Measurements from ENCODE around the gene CPN2. TPM values are rescaled to one million over a fixed set of nuclear protein-coding genes. Genes with fewer than 3 reads are reported as not detected.

Gene CPN2
- total RNA-seq: not detected in 2 replicates

DNA sequence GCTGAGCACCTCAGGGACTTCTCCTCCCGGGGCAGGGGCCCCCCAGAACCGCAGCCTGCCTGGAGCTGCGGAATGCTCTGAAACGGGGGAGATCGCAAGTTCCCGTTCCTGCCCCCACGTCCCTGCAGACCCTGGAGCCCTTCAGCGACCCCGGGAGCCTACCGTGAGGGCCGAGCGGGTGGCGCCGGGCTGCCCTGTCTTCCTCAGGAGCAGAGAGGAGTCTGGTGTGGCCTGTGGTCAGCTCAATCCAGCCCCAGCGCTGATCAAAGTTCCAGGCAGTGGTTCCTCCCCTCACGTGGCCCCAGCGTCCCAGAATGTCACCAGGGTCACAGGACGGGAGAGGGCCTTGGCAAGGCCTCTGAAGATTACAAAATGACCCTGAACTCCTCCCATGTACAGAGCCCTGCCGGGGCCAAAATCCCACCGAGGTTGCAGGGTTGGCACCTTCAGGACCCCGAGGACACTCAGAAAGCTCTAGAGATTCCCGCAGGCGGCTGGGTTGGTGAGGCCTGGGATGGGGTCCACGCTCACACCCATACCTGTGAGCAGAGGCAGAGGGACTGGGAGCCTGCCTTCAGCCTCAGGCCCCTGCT, at the start of gene CPN2:
Gene CPN2, minus strand, starts transcription at position 249 of the 593 bp plus-strand sequence. CDS start 8,626 bp downstream, outside the sequence.
- intact Hi-C loops (cut with micrococcal nuclease): no loop called here

- intact Hi-C loops (cut with micrococcal nuclease): loop anchor here (2.0 to 5.0 kb wide), 4 partner anchors 252 to 807 kb away; partner anchors contain the start of gene OPA1
Observed at GRCh38 chr3:194399874-194400411, 48.8 kb upstream of the CPN2 start.

- intact Hi-C loops (cut with micrococcal nuclease): loop anchor here (2.0 to 5.0 kb wide), 3 partner anchors 253 to 806 kb away; partner anchors contain the start of gene OPA1
Observed at GRCh38 chr3:194399166-194399565, 48.0 kb upstream of the CPN2 start, which contains the start of gene GP5. Gene GP5 (minus strand): TSS chr3:194399266. CDS start chr3:194398282, 984 bp downstream.

DNA sequence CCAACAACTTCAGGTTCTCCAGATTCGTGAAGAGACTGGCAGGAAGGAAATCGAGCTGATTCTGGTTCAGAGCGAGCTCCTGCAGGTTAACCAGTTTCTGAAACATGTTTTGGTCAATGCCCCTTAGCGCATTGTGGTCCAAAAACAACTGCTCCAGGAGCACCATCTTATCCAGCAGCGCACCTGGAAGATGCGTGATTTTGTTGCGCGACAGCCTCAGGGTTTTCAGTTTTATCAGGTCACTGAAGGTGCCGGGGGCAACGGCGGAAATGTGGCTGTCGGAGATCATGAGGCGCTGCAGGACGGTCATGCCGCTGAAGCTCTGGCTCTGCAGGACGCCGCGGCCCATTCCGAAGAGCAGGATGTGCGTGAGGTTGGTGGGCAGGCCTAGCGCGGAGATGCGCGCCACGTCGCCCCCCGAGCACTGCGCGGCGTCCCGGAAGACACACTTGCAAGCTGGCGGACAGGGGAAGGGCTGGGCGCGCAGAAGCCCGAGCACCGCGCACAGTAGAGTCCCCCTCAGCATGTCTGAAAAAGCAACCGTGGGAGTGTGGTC, 46.7 kb upstream of the CPN2 start:
- intact Hi-C loops (cut with micrococcal nuclease): loop anchor here (1.0 to 5.0 kb wide), 7 partner anchors 65 to 805 kb away; partner anchors contain the start of genes ATP13A3 and OPA1

DNA sequence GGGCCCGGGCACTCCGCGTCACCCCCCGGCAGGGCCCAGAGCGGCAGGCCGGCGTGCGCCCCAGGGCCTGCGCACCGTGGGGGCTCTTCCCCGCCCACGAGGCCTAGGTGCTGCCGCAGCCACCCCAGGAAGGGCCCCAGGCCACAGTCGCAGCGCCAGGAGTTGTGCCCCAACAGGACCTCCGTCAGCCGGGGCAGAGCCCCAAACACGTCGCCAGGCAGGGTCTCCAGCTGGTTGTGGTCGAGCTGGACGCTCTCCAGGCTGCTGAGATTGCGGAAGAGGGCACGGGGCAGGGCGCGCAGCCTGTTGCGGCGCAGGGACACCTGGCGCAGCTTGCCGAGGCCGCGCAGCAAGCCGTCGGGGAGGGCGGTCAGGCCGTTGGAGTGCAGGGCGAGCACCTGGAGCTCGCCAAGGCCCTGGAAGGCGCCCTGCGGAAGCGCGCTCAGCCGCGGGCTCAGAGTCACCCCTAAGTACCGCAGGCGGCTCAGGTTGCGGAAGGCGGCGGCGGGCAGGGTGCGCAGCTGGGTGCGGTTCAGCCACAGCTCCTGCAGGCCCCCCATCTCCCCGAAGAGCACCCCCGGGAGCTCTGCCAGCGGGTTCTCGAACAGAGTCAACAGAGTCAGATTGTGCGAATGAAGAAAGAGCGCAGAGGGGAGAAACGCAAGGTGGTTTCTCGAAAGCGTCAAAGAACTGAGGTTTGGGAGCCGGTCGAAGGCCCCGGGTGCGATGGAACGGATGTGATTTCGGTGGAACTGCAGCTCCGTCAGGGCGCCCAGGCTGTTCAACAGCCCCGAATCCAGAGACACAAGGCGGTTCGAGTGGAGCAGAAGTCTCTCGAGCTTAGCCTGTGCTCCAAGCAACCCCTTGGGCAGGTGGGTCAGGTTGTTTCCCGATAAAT, 46.0 kb upstream of the CPN2 start:
- intact Hi-C loops (cut with micrococcal nuclease): loop anchor here (1.0 to 5.0 kb wide), 8 partner anchors 7 to 615 kb away; partner anchors contain the start of gene ATP13A3

DNA sequence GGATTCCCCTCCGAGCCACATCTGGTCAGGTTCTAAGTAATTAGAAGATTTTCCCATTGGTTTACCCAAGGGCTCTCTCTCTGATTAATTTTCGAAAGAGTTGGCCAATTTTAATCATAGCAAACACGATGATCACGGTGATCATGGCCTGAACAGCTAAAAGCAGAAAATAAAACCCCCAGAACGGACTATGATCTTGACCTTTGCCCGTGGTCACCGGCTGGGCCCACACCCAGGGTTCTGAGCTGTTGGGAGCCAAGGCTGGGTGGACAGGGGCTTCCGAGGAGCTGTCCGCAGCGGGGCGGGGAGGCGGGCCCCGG, 45.4 kb upstream of the CPN2 start:
- intact Hi-C loops (cut with micrococcal nuclease): loop anchor here (1.0 to 5.0 kb wide), 7 partner anchors 8 to 614 kb away; partner anchors contain the start of gene ATP13A3

GRCh38 chr3:194395778-194396538, 44.8 kb upstream of the CPN2 start:
- intact Hi-C loops (cut with micrococcal nuclease): loop anchor here (1.0 to 5.0 kb wide), 7 partner anchors 8 to 614 kb away; partner anchors contain the start of gene ATP13A3

DNA sequence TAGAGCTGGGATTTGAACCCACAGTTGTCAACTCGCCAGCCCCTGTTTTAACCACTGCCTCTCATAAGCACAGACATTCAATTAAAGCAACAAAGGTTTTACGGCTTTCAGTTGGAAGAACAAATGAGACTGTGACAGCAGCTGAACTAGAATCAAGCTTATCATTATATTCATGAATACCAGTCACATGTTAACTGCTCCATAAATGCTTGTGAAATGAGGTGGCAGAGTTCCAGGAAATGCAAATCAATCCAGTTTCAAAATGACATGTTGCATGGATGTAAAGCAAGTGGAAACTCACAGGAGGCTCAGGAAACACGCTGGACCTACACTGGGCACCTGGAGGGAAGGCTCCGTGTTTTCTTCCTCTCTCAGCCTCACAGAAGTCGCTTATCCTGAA, 44.1 kb upstream of the CPN2 start:
- intact Hi-C loops (cut with micrococcal nuclease): loop anchor here (5.0 kb wide), 2 partner anchors 257 to 613 kb away; no protein-coding TSS in a partner anchor

GRCh38 chr3:194392576-194392975, 41.4 kb upstream of the CPN2 start:
- intact Hi-C loops (cut with micrococcal nuclease): no loop called here

DNA sequence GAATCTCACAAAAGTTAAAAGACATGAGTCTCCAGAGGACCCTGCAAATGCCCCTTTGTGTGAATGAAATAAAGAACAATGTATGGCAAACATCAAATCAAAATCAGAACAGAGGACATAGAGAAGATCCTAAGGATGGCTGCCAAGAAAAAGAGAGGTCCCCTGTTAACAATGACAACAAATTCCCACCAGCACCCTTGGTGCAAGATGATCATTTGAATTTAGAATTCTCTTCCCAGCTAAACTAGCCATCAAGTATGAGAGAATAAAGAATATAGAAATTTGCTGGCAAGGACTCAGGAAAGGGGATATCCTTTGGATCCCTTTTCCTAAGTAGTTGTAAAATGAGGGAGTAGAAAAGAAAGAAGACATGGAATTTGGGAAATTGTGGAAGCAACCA, 39.7 kb upstream of the CPN2 start:
- intact Hi-C loops (cut with micrococcal nuclease): no loop called here

DNA sequence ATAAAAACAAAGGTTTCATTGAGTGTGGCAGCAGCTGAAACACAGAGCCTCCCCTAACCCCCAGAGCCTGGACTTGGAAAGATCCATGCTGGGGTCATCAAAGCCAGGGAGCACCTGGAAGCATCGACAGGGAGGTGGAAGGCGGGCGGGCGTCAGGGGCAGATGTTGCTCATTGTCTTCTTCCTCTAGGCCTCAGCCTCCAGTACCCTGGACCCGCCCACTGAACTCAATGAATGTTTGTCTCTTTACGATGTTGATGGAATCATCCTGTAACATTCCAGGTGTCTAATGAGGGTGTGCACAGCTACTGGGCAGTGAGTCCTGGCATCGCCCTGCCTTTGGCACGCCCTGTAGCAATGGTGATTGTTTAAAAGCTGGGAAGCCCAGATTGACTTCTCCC, 38.1 kb upstream of the CPN2 start:
- intact Hi-C loops (cut with micrococcal nuclease): no loop called here

- intact Hi-C loops (cut with micrococcal nuclease): no loop called here
Observed at GRCh38 chr3:194387926-194388418, 36.8 kb upstream of the CPN2 start.

- intact Hi-C loops (cut with micrococcal nuclease): no loop called here
Observed at GRCh38 chr3:194387276-194387675, 36.1 kb upstream of the CPN2 start.

DNA sequence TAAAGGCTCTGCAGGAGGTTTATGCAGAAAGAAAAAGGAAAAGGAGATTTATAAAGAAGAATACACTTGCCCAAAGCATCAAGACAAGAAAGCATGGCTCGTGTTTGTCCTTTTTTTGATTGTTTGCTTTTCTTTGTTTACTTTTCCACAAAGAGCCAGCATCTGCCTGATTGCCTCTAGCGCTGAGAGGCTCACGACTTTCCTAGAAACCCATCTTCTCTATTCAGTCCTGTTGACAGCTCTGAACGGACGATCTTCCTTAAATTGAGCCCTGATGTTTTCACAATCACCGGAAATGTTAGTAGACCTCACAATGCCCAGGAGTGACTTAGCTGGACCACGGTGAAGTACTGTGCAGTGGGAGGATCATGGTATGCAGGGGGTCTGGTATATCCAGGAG, 35.5 kb upstream of the CPN2 start:
- intact Hi-C loops (cut with micrococcal nuclease): no loop called here

GRCh38 chr3:194386066-194386465, 34.9 kb upstream of the CPN2 start:
- intact Hi-C loops (cut with micrococcal nuclease): no loop called here

DNA sequence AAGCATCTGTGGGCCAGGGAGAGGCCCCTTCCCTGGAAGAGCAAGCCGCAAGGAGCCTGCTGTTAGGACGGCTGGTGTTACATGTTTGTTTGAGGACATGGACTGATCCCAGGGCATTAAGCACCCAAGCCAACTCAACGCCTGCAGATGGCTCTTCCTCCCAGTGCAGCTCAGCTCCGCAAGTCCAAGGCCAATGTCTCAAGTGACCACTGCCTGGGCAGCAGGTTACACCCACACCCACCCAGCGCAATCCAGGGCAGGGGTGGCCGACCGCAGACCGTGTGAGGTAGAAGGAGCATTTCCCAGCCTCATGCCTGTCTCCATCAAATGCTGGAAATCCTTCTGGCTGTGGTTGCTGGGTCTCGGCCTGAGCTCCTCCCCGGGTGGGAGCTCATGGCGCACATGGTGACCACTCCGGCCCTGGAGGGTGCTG, 33.5 kb upstream of the CPN2 start:
- intact Hi-C loops (cut with micrococcal nuclease): no loop called here

- intact Hi-C loops (cut with micrococcal nuclease): no loop called here
Observed at GRCh38 chr3:194384156-194384555, 33.0 kb upstream of the CPN2 start.

DNA sequence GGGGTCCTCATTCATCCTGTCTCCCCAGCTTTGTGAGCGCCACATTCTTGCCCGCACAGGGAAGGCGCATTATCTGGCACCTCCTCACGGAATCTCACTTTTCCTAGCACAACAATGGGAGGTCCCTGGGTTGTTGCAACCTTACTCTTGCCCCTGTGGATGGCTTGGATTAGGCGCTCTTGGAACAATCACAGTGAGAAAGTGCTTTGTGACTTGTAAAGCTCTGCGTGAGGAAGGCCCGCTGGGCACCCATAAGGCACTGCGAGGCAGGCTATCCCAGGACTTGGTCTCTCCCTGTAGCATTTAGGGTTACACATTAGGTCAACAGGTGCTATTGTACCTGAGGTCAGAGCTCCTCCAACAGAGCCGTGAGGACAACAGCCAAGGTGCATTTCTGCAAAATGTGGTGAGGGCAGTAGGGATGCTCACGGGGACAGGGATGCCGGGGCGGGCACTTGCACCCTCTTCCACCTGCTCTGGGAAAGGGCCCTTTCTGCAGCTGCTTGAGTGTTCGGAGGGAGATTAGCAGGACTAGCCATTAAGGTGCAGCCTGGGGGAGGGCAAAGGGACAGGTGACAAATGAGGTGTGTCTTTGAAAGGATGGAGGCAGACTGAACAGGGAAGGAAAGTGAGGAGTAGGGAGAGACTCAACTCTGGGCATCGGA, 32.3 kb upstream of the CPN2 start:
- intact Hi-C loops (cut with micrococcal nuclease): no loop called here

- intact Hi-C loops (cut with micrococcal nuclease): no loop called here
Observed at GRCh38 chr3:194382892-194383223, 31.7 kb upstream of the CPN2 start.
